HepG2 (cell line): ENCODE data around the gene CSKMT. TPM values are rescaled to one million over a fixed set of nuclear protein-coding genes. Genes with fewer than 3 reads are reported as not detected.
A peak's percentile ranks its signal among the peaks of the same experiment; 100 is the strongest.

Experiments
- DNMT1 ChIP-seq: sonication (generic); formaldehyde crosslinking; IDR thresholded peaks from 2 replicates; pipeline ENCODE4 v1.5.1; 2020; ENCODE audit warnings: mild to moderate bottlenecking, missing genetic modification reagents
- FOXC1 ChIP-seq: sonication (generic); formaldehyde crosslinking; IDR thresholded peaks from 2 replicates; pipeline ENCODE4 v1.8.0; 2022; ENCODE audit warnings: mild to moderate bottlenecking, missing genetic modification reagents, borderline replicate concordance
- HNRNPH1 ChIP-seq: fragments of 200-400 bp; formaldehyde crosslinking; optimal IDR thresholded peaks from 2 replicates; pipeline ENCODE3; 2017; ENCODE audit warnings: mild to moderate bottlenecking, low read depth, low read length
- IRX3 ChIP-seq: sonication (generic); formaldehyde crosslinking; IDR thresholded peaks from 2 replicates; pipeline ENCODE4 v1.8.1; 2023; ENCODE audit warnings: mild to moderate bottlenecking, low read depth, missing genetic modification reagents, borderline replicate concordance
- JARID2 ChIP-seq: sonication (generic); formaldehyde crosslinking; IDR thresholded peaks from 2 replicates; pipeline ENCODE4 v1.8.1; 2023; ENCODE audit warnings: missing genetic modification reagents, inconsistent platforms; ENCODE audit not compliant: insufficient replicate concordance
- MAZ ChIP-seq, 2 experiments: sonication (generic) in 1 of 2; formaldehyde crosslinking in 1 of 2; IDR thresholded peaks; 2 replicates each; pipeline versions ENCODE4 v1.5.0 to v1.6.1; 2012 to 2020; ENCODE audit warnings: low read depth in 2 of 2, mild to moderate bottlenecking in 2 of 2, borderline replicate concordance in 1 of 2, improper control_type of control experiment in 1 of 2, low read length in 1 of 2, missing genetic modification reagents in 1 of 2, moderate library complexity in 1 of 2
- MXD3 ChIP-seq: IDR thresholded peaks from 2 replicates; pipeline ENCODE4 v1.6.1; 2016; ENCODE audit warnings: mild to moderate bottlenecking, missing biosample characterization, missing genetic modification reagents
- PCBP1 ChIP-seq: fragments of 200-400 bp; formaldehyde crosslinking; IDR thresholded peaks from 2 replicates; pipeline ENCODE4 v1.6.1; 2017; ENCODE audit warnings: mild to moderate bottlenecking, low read depth, low read length, borderline replicate concordance
- ZBED4 ChIP-seq: sonication (generic); formaldehyde crosslinking; IDR thresholded peaks from 2 replicates; pipeline ENCODE4 v1.4.0; 2020; ENCODE audit warnings: missing genetic modification reagents, borderline replicate concordance
- ZNF280D ChIP-seq: sonication (generic); formaldehyde crosslinking; IDR thresholded peaks from 2 replicates; pipeline ENCODE4 v1.5.1; 2020; ENCODE audit warnings: mild to moderate bottlenecking, missing genetic modification reagents
- ZNF34 ChIP-seq: sonication (generic); formaldehyde crosslinking; IDR thresholded peaks from 2 replicates; pipeline ENCODE4 v1.4.0; 2020; ENCODE audit warnings: mild to moderate bottlenecking, missing genetic modification reagents, borderline replicate concordance
- ZNF598 ChIP-seq: sonication (generic); formaldehyde crosslinking; IDR thresholded peaks from 2 replicates; pipeline ENCODE4 v1.5.1; 2020; ENCODE audit warnings: mild to moderate bottlenecking, missing genetic modification reagents, borderline replicate concordance
- ZNF616 ChIP-seq: sonication (generic); formaldehyde crosslinking; IDR thresholded peaks from 2 replicates; pipeline ENCODE4 v1.5.0; 2020; ENCODE audit warnings: low read depth, mild to moderate bottlenecking, missing genetic modification reagents
- ZNF7 ChIP-seq: IDR thresholded peaks from 2 replicates; pipeline ENCODE4 v1.6.1; 2016; ENCODE audit warnings: missing biosample characterization, missing genetic modification reagents
- polyA plus RNA-seq, 8 experiments: library from polyadenylated mRNA; depleted of rRNA in 3 of 8; stranded (reverse) in 7 of 8; unstranded in 1 of 8; fragments of >200 nt; fragmentation: Illumina TruSeq in 4 of 8; extraction: Trizol in 4 of 8; gene quantifications; 2 replicates each; pipeline versions ENCODE4 v1.2.1 to v1.2.3, GENCODE V29; 2011 to 2016; ENCODE audit warnings: low read depth in 4 of 8, missing spikeins in 1 of 8, mixed read lengths in 1 of 8; ENCODE audit not compliant: insufficient read depth in 1 of 8
- total RNA-seq, 5 experiments: library from RNA; depleted of rRNA; stranded (reverse); fragments of >200 nt; fragmentation: Illumina TruSeq; extraction: Trizol; gene quantifications; 2 replicates each; pipeline ENCODE4 v1.2.3, GENCODE V29; 2016; ENCODE audit warnings: low read depth in 1 of 5
- TF ChIP-seq, protein P1 (sequence below): IDR thresholded peaks from 2 replicates; pipeline ENCODE4 v1.6.1; 2016; ENCODE audit warnings: mild to moderate bottlenecking
- TF ChIP-seq, protein P2 (sequence below): IDR thresholded peaks from 2 replicates; pipeline ENCODE4 v1.6.1; 2016; ENCODE audit warnings: missing compliant biosample characterization, missing genetic modification reagents, borderline replicate concordance

The CSKMT gene
- total and polyA plus RNA-seq, 2 of the 13 experiments (the other 11 are each of a cell fraction or from before 2014, with no cell fraction given): 7.6 to 31.8 TPM

DNA sequence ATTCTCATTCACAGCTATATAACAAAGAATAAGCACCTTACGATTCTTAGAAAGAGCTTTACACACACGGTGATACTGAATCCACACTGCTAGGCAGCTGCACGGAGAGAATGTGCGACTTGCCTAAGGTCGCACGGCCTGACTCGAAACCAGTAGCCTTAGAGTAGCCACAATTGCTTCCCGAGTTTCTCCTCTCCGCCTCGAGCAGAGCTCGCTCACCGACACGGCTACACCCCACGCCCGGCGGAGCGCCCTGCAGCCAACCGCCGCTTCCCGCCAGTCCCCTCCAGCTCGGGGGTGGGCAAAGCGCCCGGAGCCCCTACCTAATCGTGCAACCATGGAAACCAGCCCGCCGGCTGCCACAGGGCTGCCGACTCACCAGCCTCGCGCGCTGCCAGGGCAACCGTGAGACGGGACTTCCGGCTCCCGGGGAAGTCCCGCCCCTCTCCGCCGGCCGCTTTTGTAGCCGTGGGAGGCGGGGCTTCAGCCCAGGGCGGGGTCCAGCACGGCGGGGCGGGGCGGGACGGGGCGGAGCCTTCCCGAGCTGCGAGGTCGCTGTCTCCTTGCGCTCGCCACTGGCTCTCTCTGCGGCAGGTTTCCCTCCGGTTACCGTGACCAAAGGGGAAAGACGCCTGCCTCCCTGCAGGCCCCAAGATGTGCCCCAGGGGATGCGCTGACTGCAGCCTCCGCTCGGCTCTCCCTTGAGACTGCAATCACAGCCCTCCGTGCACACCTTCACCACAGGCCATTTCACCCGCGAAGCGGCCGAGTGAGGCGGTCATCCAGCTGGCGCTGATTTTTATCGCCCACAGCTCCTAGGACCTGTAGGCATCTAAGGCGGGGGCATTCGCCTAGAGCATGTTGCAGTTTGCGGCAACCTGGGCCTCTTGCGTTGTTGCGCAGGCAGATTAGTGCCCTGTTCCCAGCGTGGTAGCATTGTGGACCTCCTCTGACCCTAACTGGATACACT is 41.1 kb downstream of the CSKMT start (continued):
- TF ChIP-seq ZNF280D (CRISPR knock-in tag) (no peak), HNRNPH1 (no peak), JARID2 (no peak), ZNF598 (CRISPR knock-in tag) (no peak; the same call in 1 of the 2 replicates), ZNF7 (no peak), MXD3 (CRISPR knock-in tag) (peak; percentile 67; the same call in 1 of the 2 replicates), DNMT1 (CRISPR knock-in tag) (no peak), ZBED4 (CRISPR knock-in tag) (no peak), FOXC1 (CRISPR knock-in tag) (peak; percentile 49; the same call in 1 of the 2 replicates), IRX3 (CRISPR knock-in tag) (no peak), PCBP1 (0 out of 2 replicates have a peak, but pooled peaks have one; percentile 5), MAZ (IDR thresholded peaks at IDR 0.05; ENCODE audit: borderline replicate concordance, low read depth, low read length) (no peak), MAZ (CRISPR knock-in tag; IDR thresholded peaks at IDR 0.05; ENCODE audit: low read depth) (peak; percentile 63), ZNF34 (CRISPR knock-in tag) (no peak), ZNF616 (CRISPR knock-in tag) (no peak)
- TF ChIP-seq, protein P1, sequence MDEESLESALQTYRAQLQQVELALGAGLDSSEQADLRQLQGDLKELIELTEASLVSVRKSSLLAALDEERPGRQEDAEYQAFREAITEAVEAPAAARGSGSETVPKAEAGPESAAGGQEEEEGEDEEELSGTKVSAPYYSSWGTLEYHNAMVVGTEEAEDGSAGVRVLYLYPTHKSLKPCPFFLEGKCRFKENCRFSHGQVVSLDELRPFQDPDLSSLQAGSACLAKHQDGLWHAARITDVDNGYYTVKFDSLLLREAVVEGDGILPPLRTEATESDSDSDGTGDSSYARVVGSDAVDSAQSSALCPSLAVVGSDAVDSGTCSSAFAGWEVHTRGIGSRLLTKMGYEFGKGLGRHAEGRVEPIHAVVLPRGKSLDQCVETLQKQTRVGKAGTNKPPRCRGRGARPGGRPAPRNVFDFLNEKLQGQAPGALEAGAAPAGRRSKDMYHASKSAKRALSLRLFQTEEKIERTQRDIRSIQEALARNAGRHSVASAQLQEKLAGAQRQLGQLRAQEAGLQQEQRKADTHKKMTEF: peak; percentile 39; the same call in 1 of the 2 replicates
- TF ChIP-seq, protein P2, sequence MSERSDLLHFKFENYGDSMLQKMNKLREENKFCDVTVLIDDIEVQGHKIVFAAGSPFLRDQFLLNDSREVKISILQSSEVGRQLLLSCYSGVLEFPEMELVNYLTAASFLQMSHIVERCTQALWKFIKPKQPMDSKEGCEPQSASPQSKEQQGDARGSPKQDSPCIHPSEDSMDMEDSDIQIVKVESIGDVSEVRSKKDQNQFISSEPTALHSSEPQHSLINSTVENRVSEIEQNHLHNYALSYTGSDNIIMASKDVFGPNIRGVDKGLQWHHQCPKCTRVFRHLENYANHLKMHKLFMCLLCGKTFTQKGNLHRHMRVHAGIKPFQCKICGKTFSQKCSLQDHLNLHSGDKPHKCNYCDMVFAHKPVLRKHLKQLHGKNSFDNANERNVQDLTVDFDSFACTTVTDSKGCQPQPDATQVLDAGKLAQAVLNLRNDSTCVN (CRISPR knock-in tag): 0 out of 2 replicates have a peak, but pooled peaks have one; percentile 12
